GM19452 (cell line): ENCODE measurements around the gene VWA7.

ENCODE experiments used
- ATAC-seq: cut with Tn5 transposase; IDR thresholded peaks from one replicate; pipeline ENCODE4 v1.9.1; 2021; ENCODE audit not compliant: unreplicated experiment

The VWA7 gene

DNA sequence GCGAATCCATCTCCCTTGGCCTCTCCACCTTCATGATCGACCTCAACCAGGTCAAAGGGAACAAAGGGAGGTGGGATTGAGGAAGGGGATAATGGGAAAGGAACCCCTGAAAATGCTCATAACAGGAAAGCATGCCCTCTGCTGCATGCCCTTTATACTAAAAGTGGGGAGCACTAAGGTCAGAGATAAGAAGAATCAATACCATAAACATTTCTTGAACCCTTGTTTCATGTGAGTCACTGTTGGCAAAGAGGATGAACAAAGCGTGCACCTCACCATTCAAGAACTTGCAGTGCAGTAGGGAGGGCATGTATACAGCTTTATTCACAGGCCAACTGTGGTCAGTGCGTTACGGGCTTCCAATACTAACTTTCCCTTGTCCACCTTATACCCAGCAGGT, 16.3 kb downstream of the VWA7 start:
- ATAC-seq, result no peak

DNA sequence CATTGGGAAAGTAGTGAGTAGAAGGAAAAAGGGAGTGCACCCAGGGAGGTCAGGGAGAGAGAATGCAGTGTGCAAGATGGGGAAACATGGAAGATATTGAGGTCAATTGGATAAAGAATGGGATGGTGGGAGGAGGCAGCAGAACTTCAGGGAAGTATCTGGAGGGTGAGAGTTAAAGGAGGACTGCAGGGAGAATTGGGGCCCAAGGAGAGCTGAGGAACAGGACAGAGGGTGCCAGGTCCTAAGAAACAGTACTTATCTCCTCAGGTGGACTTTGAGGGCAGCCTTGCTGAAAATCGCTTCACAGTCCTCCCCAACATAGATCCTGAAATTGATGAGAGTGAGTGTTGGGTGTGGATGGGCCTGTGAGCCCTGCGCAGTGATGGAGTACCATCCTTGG, 18.8 kb downstream of the VWA7 start:
- ATAC-seq, result no peak

DNA sequence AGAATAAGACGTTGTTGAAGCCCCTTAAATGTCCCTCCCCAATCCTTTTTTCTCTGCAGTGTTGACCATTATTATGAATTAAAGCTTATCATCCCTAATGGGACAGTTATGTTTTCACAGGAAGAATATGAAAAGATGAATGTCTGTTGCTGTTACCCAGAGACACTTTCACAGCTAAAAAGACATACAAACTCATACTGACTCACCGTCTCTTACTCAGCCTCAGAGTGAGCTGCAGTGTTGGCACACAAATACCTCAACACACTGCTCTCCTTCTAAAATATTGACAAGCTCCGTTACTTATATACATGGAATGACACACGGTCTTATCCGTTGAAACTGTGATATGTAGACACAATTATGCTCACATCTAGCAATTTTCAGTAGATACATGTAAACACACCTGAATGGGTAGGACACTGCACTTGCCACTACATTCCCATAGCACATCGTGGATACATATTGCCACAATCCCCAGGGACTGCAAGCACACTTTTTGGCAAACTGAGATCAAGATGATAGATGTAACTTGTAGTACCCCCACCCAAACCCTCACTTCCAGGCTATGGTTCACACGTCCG, 24.3 kb downstream of the VWA7 start:
- no peak for ATAC-seq

DNA sequence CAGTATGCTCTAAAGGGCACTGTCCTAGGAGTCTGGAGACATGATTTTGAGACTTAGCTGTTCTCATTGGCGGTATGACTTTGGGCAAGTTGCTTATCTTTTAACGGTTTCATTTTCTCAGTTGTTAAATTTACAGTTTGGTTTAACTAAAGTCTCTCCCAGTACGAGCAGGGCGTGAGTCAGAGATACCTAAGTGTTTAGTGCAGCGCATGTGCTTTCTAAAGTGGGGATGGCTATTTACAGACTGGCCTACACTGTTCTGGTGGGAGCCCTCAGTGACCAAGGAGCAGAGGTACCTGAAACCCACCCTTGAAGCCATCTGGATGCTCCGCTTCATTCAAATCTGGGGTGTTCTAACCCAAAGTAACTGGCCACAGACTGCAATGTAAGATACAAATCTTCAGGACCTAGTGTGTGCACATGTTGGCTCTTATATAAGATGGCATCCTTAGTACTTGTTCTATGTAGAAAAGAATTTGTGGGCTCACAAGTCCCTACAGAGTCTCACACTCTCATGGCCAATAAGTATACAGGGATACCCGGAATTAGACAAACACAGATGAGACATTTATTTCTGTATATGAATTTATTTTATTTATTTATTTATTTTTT, 26.6 kb downstream of the VWA7 start:
- ATAC-seq, result no peak

DNA sequence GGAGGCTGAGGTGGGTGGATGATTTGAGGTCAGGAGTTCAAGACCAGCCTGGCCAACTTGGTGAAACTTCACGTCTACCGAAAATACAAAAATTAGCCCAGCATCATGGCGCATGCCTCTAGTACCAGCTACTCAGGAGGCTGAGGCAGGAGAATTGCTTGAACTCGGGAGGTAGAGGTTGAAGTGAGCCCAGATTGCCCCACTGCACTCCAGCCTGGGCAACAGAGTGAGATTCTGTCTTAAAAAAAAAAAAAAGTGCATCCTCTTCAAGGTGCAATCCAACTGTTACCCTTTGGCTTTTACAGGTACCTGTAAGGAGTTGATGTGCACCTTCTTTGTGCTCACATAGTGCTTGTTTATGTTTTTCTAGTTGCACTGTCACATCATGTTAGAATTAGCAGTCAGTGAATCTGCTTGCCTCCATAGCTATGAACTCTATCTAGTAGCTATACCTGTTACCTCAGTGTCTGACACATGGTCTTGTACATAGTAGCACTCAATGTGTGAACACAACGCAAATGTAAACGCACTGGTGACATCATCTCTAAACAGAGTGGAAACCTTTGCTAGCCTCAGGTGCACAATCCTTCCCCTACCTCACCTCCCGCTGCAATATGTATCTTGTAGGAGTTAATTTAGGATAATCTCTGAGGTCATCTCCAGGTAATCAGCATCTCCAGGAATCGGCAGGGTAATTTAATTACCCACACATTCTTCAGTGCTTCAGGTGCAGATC, 27.7 kb downstream of the VWA7 start:
- no peak for ATAC-seq

DNA sequence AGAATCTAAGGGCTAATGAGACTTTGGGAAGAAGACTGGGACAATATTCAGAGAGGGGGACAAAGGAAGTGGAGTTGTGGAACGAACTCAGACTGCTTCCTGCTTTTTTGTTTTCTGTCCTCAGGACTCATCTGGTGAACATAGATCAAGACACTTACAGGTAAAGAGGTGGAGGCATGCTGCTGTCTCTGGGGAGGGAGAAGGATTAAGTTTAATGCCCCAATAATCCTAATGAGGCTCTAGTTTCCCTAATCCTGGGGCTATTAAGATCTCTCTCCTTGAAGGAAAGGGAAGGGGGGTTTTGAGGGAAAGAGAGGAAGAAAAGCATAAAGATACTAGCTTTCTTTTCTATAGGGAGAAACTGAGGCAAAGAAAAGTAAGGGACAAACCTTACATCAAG, 32.7 kb downstream of the VWA7 start:
- no peak for ATAC-seq

DNA sequence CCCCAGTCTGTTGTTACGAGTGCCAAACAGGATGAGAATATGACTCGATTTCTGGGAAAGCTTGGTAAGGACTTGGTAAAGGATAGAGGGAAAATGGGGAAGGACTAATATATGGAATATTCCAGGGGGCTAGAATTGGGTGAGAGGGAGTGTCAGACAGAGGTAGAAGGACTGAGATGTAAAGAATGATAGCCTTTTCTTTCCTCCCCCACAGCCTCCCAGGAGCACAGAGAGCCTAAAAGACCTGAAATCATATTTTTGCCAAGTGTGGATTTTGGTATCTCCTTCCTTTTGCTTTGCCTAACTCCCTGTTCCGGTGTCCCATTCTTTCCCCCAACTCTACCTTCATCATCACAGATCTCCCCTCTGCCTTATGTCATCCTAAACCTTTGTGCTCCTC, 34.2 kb downstream of the VWA7 start:
- ATAC-seq, result no peak

DNA sequence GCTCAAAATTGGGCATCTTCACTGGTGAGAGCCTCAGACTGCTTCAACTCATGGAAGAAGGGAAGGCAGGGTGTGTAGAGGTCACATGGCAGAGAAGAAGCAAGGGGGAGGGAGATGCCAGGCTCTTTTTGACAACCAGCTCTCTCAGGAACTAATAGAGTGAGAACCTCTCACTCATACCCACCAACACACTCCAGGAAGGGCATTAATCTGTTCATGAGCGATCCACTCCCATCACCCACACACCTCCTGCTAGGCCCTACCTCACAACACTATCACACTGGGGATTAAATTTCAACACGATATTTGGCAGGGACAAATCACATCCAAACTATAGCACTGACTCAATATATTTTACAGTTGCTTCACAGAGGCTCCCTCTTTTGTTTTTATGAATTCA, 35.3 kb downstream of the VWA7 start:
- no peak for ATAC-seq

DNA sequence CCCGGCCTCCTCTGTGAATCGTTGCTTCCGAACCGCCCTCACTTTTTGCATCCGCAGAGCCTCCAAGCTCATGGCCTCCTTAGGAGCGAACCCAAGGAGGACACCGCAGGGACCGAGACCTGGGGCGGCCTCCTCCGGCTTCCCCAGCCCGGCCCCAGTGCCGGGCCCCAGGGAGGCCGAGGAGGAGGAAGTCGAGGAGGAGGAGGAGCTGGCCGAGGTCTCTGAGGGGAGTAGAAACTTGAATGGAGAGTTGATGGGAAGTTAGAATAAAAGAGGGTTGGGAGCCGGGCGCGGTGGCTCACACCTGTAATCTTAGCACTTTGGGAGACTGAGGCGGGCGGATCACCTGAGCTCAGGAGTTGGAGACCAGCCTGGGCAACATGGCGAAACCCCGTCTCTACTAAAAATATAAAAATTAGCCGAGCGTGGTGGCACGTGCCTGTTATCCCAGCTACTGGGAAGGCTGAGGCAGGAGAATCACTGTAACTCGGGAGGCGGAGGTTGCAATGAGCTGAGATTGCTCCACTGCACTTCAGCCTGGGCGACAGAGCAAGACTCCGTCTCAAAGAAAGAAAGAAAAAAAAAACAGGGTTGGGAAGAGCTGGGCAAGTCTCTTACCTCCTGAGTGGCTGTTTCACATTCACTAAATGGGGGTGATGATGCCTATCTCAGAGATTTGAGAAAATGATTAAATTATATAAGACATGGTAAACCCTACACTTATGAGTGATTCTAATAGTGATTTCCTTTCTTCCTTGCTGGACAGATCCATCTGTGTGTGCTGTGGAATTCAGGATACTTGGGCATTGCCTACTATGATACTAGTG, 36.5 kb downstream of the VWA7 start:
- no peak for ATAC-seq

DNA sequence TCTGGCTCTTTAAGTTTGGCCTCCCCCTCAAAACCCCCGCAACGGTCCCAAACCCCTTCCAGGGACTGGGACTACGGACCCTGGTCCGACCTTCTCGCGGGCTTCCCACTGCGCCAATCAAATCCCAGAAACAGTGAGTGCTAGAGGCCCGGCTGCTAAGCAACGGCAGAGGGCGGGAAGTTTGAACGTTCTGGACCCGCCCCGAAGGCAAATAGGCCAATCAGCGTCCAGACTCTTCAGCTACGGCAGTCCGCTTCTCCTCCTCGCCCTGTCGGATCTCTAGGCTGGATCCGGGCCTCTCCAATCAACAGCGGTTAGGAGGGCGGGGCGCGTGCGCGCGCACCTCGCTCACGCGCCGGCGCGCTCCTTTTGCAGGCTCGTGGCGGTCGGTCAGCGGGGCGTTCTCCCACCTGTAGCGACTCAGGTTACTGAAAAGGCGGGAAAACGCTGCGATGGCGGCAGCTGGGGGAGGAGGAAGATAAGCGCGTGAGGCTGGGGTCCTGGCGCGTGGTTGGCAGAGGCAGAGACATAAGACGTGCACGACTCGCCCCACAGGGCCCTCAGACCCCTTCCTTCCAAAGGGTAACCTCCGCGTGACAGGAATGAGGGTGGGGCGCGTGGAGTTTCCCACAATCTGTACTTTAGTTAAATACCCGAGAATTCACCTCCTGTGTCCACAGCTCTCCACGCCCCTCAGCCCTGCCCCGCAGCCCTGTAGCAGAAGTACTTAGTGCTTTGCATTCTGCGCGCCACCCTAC, 37.3 kb downstream of the VWA7 start, which contains the start of gene MSH5:
MSH5 (plus strand) TSS at position 367 of the 758 bp plus-strand sequence. CDS start 462 bp downstream, outside the sequence.
- peak; percentile 60 for ATAC-seq

DNA sequence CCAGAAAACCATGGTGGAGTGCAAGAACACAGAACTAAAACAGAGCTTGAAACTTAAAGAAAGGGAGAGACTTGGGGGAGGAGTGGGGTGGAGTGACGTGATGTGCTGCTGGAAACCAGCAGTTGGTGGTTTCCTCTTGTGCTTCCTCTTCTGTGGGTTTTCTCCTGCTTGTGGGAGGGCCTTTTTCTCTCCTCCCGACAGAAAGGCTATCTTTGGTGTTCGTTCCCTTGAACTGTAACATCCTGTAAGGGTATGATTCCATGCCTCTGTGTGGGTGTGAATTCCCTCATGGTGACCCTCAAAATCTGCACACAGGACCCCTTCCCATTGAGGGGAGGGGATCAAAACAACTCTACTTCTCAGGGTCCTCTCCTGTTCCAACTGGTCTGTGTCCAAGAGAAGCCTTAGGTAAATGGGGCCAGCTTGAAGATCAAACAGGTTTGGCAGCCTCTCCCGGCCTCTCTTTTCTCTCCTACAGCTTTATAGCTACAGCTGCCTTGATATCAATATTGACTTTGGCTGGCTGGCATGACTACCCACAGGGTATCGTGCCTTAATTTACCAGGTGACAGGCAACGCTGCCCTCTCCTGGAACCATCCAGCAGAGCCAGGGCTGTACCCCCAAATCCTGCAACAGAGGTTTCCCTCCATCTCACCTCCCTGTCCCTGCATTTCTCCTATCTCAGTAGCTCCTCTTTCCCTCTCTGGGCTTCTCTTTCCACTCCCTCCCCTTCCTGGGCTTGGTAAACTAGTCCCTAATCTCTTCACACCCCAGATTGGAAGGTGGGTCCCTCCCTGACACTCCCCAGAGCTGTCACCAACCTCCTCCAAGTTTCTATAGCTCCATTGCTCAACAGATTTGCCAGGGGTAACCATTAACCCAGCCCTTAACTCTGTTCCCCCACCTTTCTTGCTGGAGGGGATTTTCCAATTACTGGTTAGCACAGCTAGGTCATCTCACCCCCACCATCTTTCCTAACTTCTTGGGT, 38.8 kb downstream of the VWA7 start:
- no peak for ATAC-seq

DNA sequence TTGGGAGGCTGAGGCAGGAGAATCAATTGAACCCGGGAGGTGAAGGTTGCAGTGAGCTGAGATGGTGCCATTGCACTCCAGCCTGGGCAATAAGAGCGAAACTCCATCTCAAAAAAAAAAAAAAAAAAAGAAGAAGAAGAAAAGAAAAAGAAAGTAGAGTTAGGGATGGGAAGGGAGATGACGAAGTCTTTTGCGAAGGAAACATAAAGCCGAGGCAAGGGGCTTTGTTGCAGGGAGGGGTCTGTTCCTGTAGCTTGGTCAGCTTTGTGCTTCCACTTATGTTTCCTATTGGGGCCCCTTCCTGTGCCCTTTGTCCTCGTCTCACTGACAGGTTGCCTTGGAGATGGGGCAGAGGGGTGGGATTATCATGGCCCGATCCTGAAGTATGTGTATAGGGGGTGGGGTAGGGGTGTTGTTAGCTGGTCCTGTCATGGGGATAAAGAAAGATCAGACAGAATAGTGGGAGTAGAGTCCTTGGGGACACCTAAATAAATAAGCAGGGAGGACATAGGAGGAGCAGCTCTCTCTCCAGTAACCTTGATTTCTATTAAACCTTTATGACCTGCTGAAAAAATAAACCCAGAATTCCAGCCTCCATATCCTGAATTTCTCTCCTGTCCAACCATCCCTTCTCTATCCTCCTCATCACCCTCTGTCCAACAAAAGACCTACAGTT, 39.7 kb downstream of the VWA7 start:
- no peak for ATAC-seq

DNA sequence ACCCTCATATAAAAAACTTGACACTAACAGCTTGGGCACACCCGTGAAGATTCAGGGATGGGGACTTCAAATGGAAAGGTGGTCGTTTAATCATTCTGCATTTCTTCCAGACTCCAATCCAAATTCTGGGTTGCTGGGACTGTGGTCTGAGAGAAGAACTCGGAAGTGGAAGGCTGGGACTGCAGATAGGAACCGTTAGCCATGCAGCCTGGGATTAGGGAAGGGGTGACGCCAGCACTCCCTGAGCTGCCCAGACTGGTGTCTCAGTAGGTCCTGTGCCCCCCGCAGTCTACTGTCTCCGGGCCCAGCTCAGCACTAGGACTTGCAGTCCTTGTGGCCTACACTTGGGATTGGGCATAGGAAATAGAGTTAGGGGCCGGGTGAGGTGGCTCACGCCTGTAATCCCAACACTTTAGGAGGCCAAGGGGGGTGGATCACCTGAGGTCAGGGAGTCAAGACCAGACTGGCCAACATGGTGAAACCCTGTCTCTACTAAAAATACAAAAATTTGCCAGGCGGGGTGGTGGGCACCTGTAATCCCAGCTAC, 40.3 kb downstream of the VWA7 start:
- ATAC-seq, result no peak

DNA sequence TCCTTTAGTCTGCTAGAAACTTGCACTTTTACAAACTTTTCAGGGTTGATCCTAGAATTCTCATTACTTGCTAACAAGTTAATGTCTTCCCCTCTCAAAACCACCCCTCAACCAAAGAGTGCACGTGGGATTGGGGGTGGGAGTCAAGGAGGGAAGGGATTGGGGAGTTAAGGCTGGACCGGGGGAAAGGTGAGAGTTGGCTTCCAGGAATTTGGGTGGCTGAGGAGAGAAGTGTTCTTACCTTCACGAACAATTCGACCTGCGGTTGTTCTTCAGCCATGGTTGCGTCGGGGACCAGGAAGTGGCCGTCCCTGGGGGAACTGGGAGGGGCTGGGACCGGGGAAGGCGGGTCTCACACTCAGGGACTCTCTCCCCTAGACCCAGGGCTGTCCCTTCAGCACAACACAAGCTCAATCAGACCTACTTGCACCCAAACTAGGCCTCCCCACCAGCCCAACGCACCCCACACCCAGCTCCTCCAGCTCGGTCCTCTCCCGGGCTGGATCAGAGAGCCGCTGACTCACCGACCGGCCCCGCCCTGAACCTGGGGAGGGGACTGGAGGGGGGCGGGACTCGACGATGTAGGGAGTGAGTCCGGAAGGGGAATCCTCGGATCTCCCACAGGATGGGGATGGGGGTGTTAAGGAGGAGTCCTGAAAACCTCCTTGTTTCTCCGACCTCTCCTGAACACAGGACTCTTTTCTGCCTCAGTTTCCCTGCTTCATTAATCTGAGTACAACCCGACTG, 40.9 kb downstream of the VWA7 start, which contains the start of gene CLIC1:
CLIC1 (minus strand) TSS at position 510 of the 747 bp plus-strand sequence; CDS start at position 280, 230 bp downstream.
- ATAC-seq, result no peak

DNA sequence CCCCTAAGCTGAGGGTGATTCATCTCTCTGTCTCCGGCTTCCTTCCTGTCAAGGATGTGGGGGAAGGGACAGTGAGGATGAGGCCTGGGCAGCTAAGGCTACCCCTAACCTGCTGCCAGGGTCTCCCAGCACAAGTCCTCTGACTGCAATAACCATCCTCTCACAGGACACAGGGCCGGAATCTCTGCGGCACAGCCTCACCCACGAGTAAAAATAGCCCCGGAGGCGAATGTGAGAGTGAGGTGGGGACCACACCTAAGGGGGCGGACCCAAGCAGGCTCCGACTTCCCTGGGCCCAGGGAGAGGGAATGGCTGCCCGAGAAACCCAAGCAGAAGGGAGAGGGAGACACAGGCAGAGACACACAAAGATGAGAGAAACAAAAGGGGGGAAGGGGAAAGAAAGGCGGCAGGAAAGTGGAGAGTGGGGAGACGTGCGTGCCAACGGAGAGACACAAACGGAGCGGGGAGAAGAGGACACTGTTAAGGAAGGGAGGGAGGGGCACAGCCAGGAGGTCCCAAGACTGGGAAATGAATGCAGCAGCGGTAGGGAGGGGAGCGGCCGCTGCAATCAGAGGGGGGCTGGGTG, 42.2 kb downstream of the VWA7 start:
- no peak for ATAC-seq

DNA sequence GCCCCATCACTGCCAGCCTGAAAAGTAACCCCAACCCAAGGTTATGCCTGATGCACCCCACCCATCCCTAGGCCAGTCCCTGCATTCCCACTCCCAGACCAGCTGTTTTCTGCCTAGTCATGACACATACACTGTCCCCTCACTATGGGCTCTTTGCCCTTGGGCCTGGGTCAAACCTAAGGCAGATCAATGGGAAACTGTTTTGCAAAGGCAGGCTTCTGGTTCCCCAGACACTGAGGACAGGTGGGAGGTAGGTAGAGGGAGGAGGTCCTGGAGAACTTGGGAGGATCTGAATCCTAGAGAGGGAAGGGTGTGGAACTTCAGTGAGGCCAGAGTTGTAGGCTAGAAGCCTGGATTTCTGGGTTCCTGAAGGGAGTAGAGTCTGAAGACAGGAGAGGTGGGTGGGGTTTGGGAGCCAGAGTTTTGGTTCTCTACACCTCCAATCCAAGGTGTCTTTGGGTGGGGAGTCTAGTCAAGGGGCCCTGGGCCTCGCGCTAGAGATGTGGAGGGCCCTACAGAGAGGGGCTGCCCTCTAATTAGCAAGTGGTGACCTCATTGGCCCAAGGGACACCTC, 42.8 kb downstream of the VWA7 start:
- no peak for ATAC-seq

DNA sequence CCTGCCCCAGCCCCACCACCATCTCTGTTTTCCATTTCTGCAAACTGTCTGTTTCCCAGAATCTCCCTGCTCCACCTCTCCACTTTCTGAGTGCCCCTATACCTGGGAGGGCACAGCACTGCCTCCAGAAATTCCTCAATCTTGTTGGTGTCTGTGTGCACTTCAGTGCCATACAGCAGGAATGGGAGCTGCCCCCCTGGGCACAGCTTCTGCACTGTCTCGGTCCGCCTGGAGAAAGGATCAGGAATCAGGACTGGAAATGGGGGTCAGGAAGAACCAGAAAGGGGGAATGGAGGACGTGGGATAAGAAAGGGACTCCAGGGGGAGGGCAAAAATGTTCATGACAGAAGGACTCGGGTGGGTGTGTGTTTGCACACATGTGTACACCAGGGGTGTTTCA, 43.4 kb downstream of the VWA7 start:
- no peak for ATAC-seq
